ENCODE data around the gene CLSTN2. TPM values are rescaled to one million over a fixed set of nuclear protein-coding genes. Genes with fewer than 3 reads are reported as not detected.

Gene CLSTN2
- total RNA-seq, 4 donors from 2014 or later = 13.4 to 21.3 (median 19.4) TPM

DNA sequence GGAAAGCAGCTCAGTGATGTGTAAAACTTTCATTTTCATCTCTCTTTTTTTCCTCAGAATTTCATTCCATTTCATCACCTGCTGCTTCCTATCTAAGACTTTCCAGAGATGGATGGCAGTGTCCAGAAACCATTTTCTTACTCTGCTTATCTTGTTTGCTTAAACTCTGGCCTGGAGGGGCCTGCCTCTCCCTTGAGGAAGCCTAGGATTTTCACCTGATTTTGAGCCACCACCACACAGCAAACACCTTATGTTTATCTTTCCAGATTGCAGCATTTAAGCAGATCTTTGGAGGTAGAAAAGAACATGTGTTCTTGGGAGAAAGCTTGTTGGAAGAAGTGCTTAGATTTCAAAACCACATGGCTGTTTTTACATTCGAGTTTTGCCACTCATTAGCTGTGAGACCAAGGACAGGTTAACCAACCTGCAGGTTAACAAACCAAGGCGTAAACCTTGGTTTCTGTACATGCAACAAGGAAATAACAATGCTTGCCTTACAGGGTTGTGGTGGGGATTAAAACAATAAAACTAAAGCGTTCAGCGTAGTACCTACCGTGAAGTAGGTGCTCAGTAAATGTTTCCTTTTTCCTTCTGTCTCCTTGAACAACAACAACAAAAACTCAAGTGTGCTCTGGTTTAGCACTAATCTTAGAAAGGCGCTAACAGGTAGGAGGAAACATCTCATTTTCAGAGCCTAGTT is 120.3 kb downstream of the CLSTN2 start:
- H3K36me3 ChIP-seq = no peaks in the 10 kb centered on the region
- TF ChIP-seq, protein P1, sequence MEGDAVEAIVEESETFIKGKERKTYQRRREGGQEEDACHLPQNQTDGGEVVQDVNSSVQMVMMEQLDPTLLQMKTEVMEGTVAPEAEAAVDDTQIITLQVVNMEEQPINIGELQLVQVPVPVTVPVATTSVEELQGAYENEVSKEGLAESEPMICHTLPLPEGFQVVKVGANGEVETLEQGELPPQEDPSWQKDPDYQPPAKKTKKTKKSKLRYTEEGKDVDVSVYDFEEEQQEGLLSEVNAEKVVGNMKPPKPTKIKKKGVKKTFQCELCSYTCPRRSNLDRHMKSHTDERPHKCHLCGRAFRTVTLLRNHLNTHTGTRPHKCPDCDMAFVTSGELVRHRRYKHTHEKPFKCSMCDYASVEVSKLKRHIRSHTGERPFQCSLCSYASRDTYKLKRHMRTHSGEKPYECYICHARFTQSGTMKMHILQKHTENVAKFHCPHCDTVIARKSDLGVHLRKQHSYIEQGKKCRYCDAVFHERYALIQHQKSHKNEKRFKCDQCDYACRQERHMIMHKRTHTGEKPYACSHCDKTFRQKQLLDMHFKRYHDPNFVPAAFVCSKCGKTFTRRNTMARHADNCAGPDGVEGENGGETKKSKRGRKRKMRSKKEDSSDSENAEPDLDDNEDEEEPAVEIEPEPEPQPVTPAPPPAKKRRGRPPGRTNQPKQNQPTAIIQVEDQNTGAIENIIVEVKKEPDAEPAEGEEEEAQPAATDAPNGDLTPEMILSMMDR (IDR thresholded peaks at IDR 0.05) = no peak
- H3K27ac ChIP-seq = no peak overlapping the region
- no peak overlapping the region for H3K4me3 ChIP-seq
- no peaks in the 10 kb centered on the region for H3K4me1 ChIP-seq
- no peaks in the 10 kb centered on the region for H3K27me3 ChIP-seq
- 86 to 90% methylated on average over 6 of the region's 6 CpGs for WGBS, 2 donors
- H3K9me3 ChIP-seq = no peaks in the 10 kb centered on the region
- DNase-seq (ENCODE audit: low spot score in 2 of 2) = no peak

DNA sequence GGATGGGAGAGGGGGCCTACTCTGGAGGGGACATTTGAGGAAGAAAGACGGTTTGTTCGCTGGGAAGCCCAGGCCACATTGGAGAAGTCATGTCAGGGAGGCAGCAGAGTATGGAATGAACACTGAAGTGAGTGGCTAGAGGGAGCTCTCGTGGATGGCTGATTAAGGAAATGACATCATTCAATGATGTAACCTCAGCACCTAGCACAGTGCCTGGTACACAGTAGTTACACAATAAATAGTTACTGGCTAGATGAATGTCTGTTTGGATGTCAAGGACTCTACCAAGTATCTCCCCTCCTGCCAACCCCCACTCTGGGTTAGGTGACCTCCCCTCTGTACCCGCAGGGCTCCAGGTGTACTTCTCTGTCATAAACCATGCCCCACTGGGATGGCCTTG is 121.1 kb downstream of the CLSTN2 start:
- Histone ChIP-seq H3K27ac (no peak overlapping the region), H3K9me3 (no peaks in the 10 kb centered on the region), H3K27me3 (no peaks in the 10 kb centered on the region), H3K4me3 (no peak overlapping the region), H3K4me1 (no peaks in the 10 kb centered on the region), H3K36me3 (no peaks in the 10 kb centered on the region)
- TF ChIP-seq EP300 (IDR thresholded peaks at IDR 0.05) = no peak
- TF ChIP-seq, protein P1 (IDR thresholded peaks at IDR 0.05) = no peak
- TF ChIP-seq POLR2A (IDR thresholded peaks at IDR 0.05) = no peak
- 86 to 91% methylated on average over 4 of the region's 4 CpGs for WGBS, 2 donors
- DNase-seq (ENCODE audit: low spot score in 2 of 2) = no peak

DNA sequence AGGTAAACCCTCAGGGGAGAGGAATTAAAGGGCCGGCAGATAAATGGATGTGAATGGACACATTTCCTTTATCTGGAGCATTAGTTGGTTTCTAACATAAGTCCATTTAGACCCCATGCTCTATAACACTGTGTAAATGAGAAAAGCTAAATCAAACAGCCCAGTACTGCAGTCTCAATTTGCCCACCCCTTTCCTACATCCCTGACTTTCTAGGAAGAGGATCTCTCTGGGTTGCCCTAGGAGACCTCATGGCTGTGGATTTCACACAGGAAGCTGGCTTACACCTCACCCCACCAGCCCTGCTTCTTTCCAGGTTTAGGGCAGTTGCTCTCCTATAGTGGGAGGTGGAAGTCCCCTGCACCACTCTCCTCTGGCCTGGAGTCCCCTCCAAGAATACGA is 126.2 kb downstream of the CLSTN2 start:
- no peak overlapping the region for H3K4me3 ChIP-seq
- WGBS, 2 donors = 75 to 83% methylated on average over 2 of the region's 2 CpGs
- H3K36me3 ChIP-seq = no peaks in the 10 kb centered on the region
- H3K9me3 ChIP-seq = peaks cover 0 to 7% (median 0%) of the 10 kb centered on the region in 4 donors
- no peak overlapping the region for H3K27ac ChIP-seq
- TF ChIP-seq POLR2A (IDR thresholded peaks at IDR 0.05) = no peak
- TF ChIP-seq, protein P1 (IDR thresholded peaks at IDR 0.05) = no peak
- TF ChIP-seq EP300 (IDR thresholded peaks at IDR 0.05) = no peak
- H3K4me1 ChIP-seq = no peaks in the 10 kb centered on the region
- H3K27me3 ChIP-seq = no peaks in the 10 kb centered on the region
- DNase-seq (ENCODE audit: low spot score in 2 of 2) = no peak

DNA sequence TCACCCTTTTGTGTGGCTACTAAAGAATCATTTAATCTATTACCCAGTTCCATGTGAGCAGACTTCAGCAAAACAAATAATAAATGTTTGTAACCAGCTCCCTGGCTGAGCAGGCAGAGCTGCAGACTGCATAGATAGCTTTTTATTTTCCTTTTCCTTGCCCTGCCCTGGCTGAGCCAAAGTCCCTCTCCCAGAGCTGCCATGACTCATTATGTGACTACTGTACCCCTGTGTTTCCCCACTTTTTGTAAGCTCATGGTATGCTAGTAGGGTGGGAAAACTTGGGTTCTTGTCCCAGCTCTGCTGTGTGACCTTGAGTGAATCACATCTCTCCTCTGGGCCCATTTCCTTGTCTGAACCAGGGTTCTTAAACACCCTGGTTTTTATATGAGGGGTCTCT is 127.5 kb downstream of the CLSTN2 start:
- H3K36me3 ChIP-seq = no peaks in the 10 kb centered on the region
- TF ChIP-seq POLR2A (IDR thresholded peaks at IDR 0.05) (no peak), EP300 (IDR thresholded peaks at IDR 0.05) (no peak)
- TF ChIP-seq, protein P1 (IDR thresholded peaks at IDR 0.05) = no peak
- DNase-seq (ENCODE audit: low spot score in 2 of 2) = no peak

DNA sequence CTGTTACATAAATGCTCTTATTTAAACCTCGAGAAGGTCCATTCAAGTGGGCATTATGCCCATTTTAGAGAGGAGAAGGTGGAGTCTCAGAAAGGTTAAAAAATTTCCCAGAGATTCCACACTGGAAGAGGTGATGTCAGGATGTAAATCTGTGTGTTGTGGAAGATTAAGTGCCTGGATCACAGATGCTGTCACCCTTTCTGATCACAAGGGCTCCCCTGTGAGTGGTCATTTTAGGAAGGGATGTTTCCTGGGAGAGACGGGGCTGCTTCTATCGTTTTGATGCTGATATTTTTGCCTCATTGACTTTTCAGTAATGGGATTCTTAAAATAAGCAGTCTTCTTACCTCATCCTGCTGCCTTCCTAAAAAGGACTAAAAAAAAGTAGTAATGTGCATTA is 132.5 kb downstream of the CLSTN2 start:
- DNase-seq (ENCODE audit: low spot score in 2 of 2) = no peak
- peaks cover 0 to 7% (median 0%) of the 10 kb centered on the region in 4 donors for H3K9me3 ChIP-seq
- H3K27me3 ChIP-seq = no peaks in the 10 kb centered on the region
- H3K36me3 ChIP-seq = no peaks in the 10 kb centered on the region
- TF ChIP-seq, protein P1 (IDR thresholded peaks at IDR 0.05) = no peak
- TF ChIP-seq POLR2A (IDR thresholded peaks at IDR 0.05) = no peak
- 60 to 77% methylated on average over 3 of the region's 3 CpGs for WGBS, 2 donors
- no peak overlapping the region for H3K27ac ChIP-seq
- no peaks in the 10 kb centered on the region for H3K4me1 ChIP-seq
- no peak overlapping the region for H3K4me3 ChIP-seq

More for the DNA sequence above, 127.5 kb downstream of the CLSTN2 start:
- Histone ChIP-seq H3K27ac (no peak overlapping the region), H3K4me1 (no peaks in the 10 kb centered on the region), H3K4me3 (no peak overlapping the region), H3K27me3 (no peaks in the 10 kb centered on the region), H3K9me3 (peaks cover 0 to 7% (median 0%) of the 10 kb centered on the region in 4 donors)

Measured in tibial nerve (tissue), 4 donors.